ENCODE data around the gene ANAPC2. TPM values are rescaled to one million over a fixed set of nuclear protein-coding genes. Genes with fewer than 3 reads are reported as not detected.
A peak's percentile ranks its signal among the peaks of the same experiment; 100 is the strongest.

ANAPC2 gene
- total RNA-seq (2014; rRNA removed; shearing (Covaris generic)): 11.3 and 23.5 TPM in 2 replicates

- peak; percentile 98 for DNase-seq (ENCODE audit: low read depth)
These were observed at the start of gene ANAPC2, which contains the start of gene SSNA1 for GRCh38 chr9:137188490-137189296. ANAPC2 (minus strand) TSS chr9:137188560; CDS start chr9:137188532, 28 bp downstream. SSNA1 (plus strand) TSS chr9:137188676; CDS start chr9:137188727, 51 bp downstream.

- no peak for DNase-seq (ENCODE audit: low read depth)
These were observed 48.6 kb upstream of the ANAPC2 start for GRCh38 chr9:137236936-137237421.

GRCh38 chr9:137236238-137236935, 48.0 kb upstream of the ANAPC2 start:
- peak; percentile 91 for DNase-seq (ENCODE audit: low read depth)

- no peak for DNase-seq (ENCODE audit: low read depth)
These were observed 47.3 kb upstream of the ANAPC2 start for GRCh38 chr9:137235424-137236237.

GRCh38 chr9:137234758-137235423, 46.5 kb upstream of the ANAPC2 start:
- DNase-seq (ENCODE audit: low read depth): no peak

- no peak for DNase-seq (ENCODE audit: low read depth)
These were observed 45.8 kb upstream of the ANAPC2 start for GRCh38 chr9:137234055-137234697.

GRCh38 chr9:137233143-137233980, 45.0 kb upstream of the ANAPC2 start:
- DNase-seq (ENCODE audit: low read depth): no peak

GRCh38 chr9:137232510-137232909, 44.1 kb upstream of the ANAPC2 start:
- DNase-seq (ENCODE audit: low read depth): no peak

- no peak for DNase-seq (ENCODE audit: low read depth)
These were observed 43.7 kb upstream of the ANAPC2 start for GRCh38 chr9:137232101-137232500.

- DNase-seq (ENCODE audit: low read depth): no peak
These were observed 43.1 kb upstream of the ANAPC2 start for GRCh38 chr9:137231372-137232039.

GRCh38 chr9:137230705-137231371, 42.5 kb upstream of the ANAPC2 start, which contains the start of gene SLC34A3:
SLC34A3 (plus strand) TSS chr9:137230901; CDS start chr9:137231703, 802 bp downstream.
- no peak for DNase-seq (ENCODE audit: low read depth)

GRCh38 chr9:137229903-137230704, 41.7 kb upstream of the ANAPC2 start:
- no peak for DNase-seq (ENCODE audit: low read depth)

- no peak for DNase-seq (ENCODE audit: low read depth)
These were observed 40.9 kb upstream of the ANAPC2 start for GRCh38 chr9:137228968-137229896.

- DNase-seq (ENCODE audit: low read depth): no peak
These were observed 40.2 kb upstream of the ANAPC2 start for GRCh38 chr9:137228506-137228967.

GRCh38 chr9:137227853-137228505, 39.6 kb upstream of the ANAPC2 start:
- no peak for DNase-seq (ENCODE audit: low read depth)
